HG03558 (cell line): Measurements from ENCODE around the gene SIDT2.

Experiments used
- ATAC-seq: cut with Tn5 transposase; IDR thresholded peaks from one replicate; pipeline ENCODE4 v1.9.1; 2021; ENCODE audit warnings: moderate number of reproducible peaks; ENCODE audit not compliant: unreplicated experiment; ENCODE audit errors: extremely low read depth

SIDT2 gene

GRCh38 chr11:117238221-117238620 lies 59.7 kb downstream of the SIDT2 start:
- ATAC-seq = no peak

DNA sequence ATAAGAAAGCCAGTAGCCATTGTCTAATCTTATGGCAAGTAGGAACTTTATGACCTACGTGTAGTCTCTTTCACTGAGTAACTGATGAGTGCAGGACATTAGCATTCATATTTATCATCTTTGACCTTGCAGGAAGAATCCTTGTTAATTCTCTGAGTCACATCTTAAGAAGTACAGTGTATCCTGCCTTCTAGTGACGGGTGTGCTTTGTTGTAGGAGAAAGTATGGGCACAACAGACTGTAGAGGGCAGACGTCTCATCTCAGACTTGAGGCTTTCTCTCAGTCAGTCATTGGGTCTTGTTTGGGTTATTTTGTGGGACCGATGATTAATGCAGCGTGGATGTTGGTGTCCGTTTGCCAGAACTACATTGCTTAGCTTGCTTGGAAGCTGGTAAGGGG lies 60.8 kb downstream of the SIDT2 start:
- ATAC-seq = no peak
